ENCODE measurements around the gene RABEP1. TPM values are rescaled to one million over a fixed set of nuclear protein-coding genes. Genes with fewer than 3 reads are reported as not detected.
"Not testable (repeated sequence)": the region's sequence is repeated elsewhere in the genome, so short reads cannot be mapped to it uniquely, and the experiment has no call there.

RABEP1 gene
- total RNA-seq, 4 donors from 2014 or later: 55.4 to 94.8 (median 87.2) TPM

GRCh38 chr17:5237541-5238016, 44.5 kb upstream of the RABEP1 start:
- H3K36me3 ChIP-seq: no peaks in the 10 kb centered on the region
- peak in 1 of 2 donors; percentile 41 for ATAC-seq
- H3K9me3 ChIP-seq: no peaks in the 10 kb centered on the region
- H3K27ac ChIP-seq: no peak overlapping the region
- in situ Hi-C loops (cut with MboI; ENCODE audit: low sequenced_read_pairs in 4 of 4): loop anchor here in 2 of 4 donors (25.0 kb wide), 2 partner anchors 200 to 1200 kb away; partner anchors contain the start of genes AIPL1 (in 1 of the 2), C1QBP (in 1 of the 2) and PIMREG (in 1 of the 2)
- H3K4me1 ChIP-seq: peaks cover 0 to 5% of the 10 kb centered on the region in 2 donors
- peak in 1 of 2 donors; percentile 30 for DNase-seq
- H3K4me3 ChIP-seq: no peak overlapping the region
- intact Hi-C loops (cut with DNase I; ENCODE audit: low total_unique reads): no loop called here
- TF ChIP-seq POLR2A (IDR thresholded peaks at IDR 0.05) (no peak), CTCF (IDR thresholded peaks at IDR 0.05 in 4 of 5, conservative IDR thresholded peaks at IDR 0.05 in 1 of 5) (peak in 4 of 5 experiments; percentile 9 to 48 (median 35))
- H3K27me3 ChIP-seq: no peaks in the 10 kb centered on the region

GRCh38 chr17:5238333-5238732, 43.8 kb upstream of the RABEP1 start:
- no peak for TF ChIP-seq CTCF (IDR thresholded peaks at IDR 0.05 in 4 of 5, conservative IDR thresholded peaks at IDR 0.05 in 1 of 5)
- TF ChIP-seq POLR2A (IDR thresholded peaks at IDR 0.05): no peak
- H3K27me3 ChIP-seq: no peaks in the 10 kb centered on the region
- H3K36me3 ChIP-seq: no peaks in the 10 kb centered on the region
- ATAC-seq (no peak), DNase-seq (no peak)
- H3K27ac ChIP-seq: no peak overlapping the region
- H3K9me3 ChIP-seq: no peaks in the 10 kb centered on the region
- intact Hi-C loops (cut with DNase I; ENCODE audit: low total_unique reads) (no loop called here), in situ Hi-C loops (cut with MboI; ENCODE audit: low sequenced_read_pairs in 4 of 4) (loop anchor here in 2 of 4 donors (25.0 kb wide), 2 partner anchors 199 to 1199 kb away; partner anchors contain the start of genes AIPL1 (in 1 of the 2), C1QBP (in 1 of the 2) and PIMREG (in 1 of the 2))
- H3K4me3 ChIP-seq: no peak overlapping the region
- peaks cover 5 to 12% of the 10 kb centered on the region in 2 donors for H3K4me1 ChIP-seq

GRCh38 chr17:5239769-5240168, 42.3 kb upstream of the RABEP1 start:
- intact Hi-C loops (cut with DNase I; ENCODE audit: low total_unique reads): loop anchor here (10.0 kb wide), 1 partner anchor 1195 kb away; the partner anchor contains the start of gene AIPL1
- H3K4me1 ChIP-seq: peaks cover 6 to 12% of the 10 kb centered on the region in 2 donors
- DNase-seq, H3K27me3 ChIP-seq, H3K9me3 ChIP-seq, H3K4me3 ChIP-seq, ATAC-seq, H3K36me3 ChIP-seq, H3K27ac ChIP-seq: not testable (repeated sequence)
- in situ Hi-C loops (cut with MboI; ENCODE audit: low sequenced_read_pairs in 4 of 4): loop anchor here in 2 of 4 donors (25.0 kb wide), 2 partner anchors 198 to 1198 kb away; partner anchors contain the start of genes AIPL1 (in 1 of the 2), C1QBP (in 1 of the 2) and PIMREG (in 1 of the 2)

- no peaks in the 10 kb centered on the region for H3K9me3 ChIP-seq
- in situ Hi-C loops (cut with MboI; ENCODE audit: low sequenced_read_pairs in 4 of 4): loop anchor here in 2 of 4 donors (25.0 kb wide), 2 partner anchors 195 to 1195 kb away; partner anchors contain the start of genes AIPL1 (in 1 of the 2), C1QBP (in 1 of the 2) and PIMREG (in 1 of the 2)
- H3K36me3 ChIP-seq: no peaks in the 10 kb centered on the region
- ATAC-seq (peak; percentile 95 to 96), DNase-seq (peak; percentile 49 to 67)
- no peak for TF ChIP-seq CTCF (IDR thresholded peaks at IDR 0.05 in 4 of 5, conservative IDR thresholded peaks at IDR 0.05 in 1 of 5)
- no peak for TF ChIP-seq POLR2A (IDR thresholded peaks at IDR 0.05)
- intact Hi-C loops (cut with DNase I; ENCODE audit: low total_unique reads): loop anchor here (10.0 kb wide), 1 partner anchor 1193 kb away; the partner anchor contains the start of gene AIPL1
- no peak overlapping the region for H3K4me3 ChIP-seq
- peak overlapping the region; percentile 58 to 72 (median 66) for H3K27ac ChIP-seq
- peaks cover 6 to 12% of the 10 kb centered on the region in 2 donors for H3K4me1 ChIP-seq
- no peaks in the 10 kb centered on the region for H3K27me3 ChIP-seq
Measured at GRCh38 chr17:5241861-5242671, 40.0 kb upstream of the RABEP1 start.

Data from gastrocnemius medialis (tissue), 4 donors.